Loucy (cell line): ENCODE data around the gene TET3.

Experiments used
- EZH2phosphoT487 ChIP-seq: fragments of 200-600 bp; IDR thresholded peaks from 2 replicates; pipeline ENCODE4 v1.6.1; 2018; ENCODE audit warnings: antibody characterized with exemption, mild to moderate bottlenecking, moderate library complexity, borderline replicate concordance
- TF ChIP-seq, protein P1 (sequence below): fragments of 200-600 bp; sonication (generic); conservative IDR thresholded peaks from 2 replicates; pipeline ENCODE4 v1.5.1; 2014; ENCODE audit warnings: mild to moderate bottlenecking, antibody characterized with exemption, low read length

DNA sequence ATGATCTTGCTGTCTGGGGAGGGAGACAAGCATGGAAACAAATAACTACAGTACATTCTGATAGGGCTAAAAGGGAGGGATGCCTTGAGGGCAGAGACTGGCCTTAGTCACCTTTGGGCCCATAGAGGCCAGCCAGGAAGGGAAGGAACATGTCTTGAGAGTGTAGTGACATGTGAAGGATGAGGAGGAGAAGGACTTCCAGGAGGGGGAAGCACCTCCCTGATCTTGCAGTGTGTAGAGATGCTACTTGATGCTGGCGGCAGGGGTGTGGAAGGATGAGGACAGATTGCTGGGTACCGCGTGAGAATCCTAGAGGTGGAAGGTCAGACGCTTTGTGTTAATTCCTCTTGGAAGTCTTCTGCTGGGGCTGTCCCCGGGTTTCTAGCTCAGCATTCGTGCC lies 13.1 kb downstream of the TET3 start:
- TF ChIP-seq, protein P1, sequence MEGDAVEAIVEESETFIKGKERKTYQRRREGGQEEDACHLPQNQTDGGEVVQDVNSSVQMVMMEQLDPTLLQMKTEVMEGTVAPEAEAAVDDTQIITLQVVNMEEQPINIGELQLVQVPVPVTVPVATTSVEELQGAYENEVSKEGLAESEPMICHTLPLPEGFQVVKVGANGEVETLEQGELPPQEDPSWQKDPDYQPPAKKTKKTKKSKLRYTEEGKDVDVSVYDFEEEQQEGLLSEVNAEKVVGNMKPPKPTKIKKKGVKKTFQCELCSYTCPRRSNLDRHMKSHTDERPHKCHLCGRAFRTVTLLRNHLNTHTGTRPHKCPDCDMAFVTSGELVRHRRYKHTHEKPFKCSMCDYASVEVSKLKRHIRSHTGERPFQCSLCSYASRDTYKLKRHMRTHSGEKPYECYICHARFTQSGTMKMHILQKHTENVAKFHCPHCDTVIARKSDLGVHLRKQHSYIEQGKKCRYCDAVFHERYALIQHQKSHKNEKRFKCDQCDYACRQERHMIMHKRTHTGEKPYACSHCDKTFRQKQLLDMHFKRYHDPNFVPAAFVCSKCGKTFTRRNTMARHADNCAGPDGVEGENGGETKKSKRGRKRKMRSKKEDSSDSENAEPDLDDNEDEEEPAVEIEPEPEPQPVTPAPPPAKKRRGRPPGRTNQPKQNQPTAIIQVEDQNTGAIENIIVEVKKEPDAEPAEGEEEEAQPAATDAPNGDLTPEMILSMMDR = peak; percentile 38
- TF ChIP-seq EZH2phosphoT487 = no peak
